NOMO-1 treated with dmso at 0.1 percent for 144 hours (cell line): ENCODE measurements around the gene DACH1.

ENCODE experiments used
- DNase-seq: peaks from one replicate; lab custom pipeline; 2025; ENCODE audit not compliant: unreplicated experiment; lab: John Stamatoyannopoulos, UW

The DACH1 gene

GRCh38 chr13:71632721-71633120 lies 234.3 kb downstream of the DACH1 start:
- DNase-seq, result no peak

- no peak for DNase-seq
These were observed 234.8 kb downstream of the DACH1 start for GRCh38 chr13:71632206-71632605.

GRCh38 chr13:71629167-71629566 lies 237.8 kb downstream of the DACH1 start:
- no peak for DNase-seq

GRCh38 chr13:71626421-71627117 lies 240.4 kb downstream of the DACH1 start:
- no peak for DNase-seq

DNA sequence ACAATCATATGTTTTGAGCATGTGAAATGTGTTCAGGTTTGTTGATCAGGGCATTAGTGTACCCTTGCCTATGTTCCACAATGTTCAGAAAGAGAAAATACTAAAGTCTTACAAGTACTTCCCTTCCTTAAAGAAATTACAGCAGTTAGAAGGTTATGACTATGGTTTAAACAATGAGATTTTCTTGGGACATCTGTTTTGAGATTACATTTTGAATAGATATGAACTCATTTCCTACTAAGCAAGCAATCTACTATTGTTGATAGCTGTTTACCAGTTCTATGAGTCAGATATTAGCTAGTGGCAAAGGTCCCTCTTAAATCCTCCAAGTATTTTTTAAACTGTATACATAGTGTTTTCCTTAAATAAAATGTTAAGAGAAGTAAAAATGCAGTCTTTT lies 241.3 kb downstream of the DACH1 start:
- no peak for DNase-seq

DNA sequence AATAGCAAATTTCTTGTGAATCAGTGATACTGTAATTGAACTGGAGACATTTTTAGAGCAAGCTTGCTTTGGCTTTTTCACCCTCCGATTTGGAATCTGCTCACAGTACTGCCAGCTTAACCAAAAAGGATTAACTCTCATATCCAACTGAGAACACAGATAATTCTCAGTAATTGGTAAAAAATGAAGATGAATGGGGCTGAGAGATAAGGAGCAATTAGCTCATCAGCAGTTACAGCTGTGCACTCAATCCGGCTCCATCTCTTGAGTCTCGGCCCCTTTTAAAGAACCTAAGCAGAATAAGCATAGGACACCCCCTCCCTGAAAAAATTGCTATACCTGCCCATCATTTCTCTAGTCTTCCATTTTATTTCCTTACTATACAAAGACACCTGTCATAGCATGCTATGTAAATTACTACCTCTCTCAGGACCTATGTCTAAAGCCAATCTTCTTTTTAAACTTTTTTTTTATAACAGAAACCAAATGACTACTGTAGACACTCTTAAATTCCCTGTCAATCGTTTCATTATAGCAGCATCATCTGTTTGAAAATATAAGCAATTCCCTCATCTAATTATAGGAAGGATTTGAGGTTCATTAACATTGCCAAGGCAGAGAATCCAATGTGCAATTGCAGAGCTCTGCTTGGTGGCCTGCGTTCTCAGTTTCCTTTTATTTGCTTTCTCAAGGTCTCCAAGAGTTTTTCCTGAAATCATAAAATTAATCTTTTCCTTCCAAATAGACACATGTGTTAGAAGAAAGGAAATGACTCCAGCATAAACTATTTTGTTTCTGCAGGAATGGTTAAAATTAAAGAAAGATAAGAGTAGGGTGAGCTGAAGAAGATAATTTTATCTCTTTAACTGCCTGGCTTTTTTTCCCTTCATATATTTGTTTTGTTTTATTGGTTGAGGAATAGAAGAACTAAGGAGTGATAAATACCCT lies 242.1 kb downstream of the DACH1 start:
- DNase-seq, result no peak

GRCh38 chr13:71621174-71622124 lies 245.6 kb downstream of the DACH1 start:
- no peak for DNase-seq

GRCh38 chr13:71619096-71619495 lies 247.9 kb downstream of the DACH1 start:
- no peak for DNase-seq

DNA sequence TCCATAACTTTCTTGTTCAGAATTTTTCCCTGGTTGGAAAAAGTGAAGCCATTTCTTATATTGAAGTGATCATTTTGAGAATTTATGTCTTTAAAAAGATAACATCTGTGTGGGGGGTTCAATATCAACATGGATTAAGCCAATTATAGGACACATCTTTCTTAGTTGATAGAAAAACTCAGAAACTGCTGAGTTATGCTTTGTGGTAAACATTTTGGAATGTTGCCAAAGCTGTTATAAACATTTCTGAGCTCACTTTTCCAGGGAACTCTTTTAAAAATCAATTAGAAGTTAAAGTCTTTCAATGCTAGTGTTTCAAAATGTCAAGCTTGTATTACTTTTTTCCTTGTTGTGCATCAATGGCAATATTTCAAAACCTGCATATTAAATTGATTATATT lies 248.8 kb downstream of the DACH1 start:
- DNase-seq, result no peak

GRCh38 chr13:71617265-71617664 lies 249.7 kb downstream of the DACH1 start:
- DNase-seq, result no peak

- DNase-seq, result peak; percentile 22
These were observed 253.8 kb downstream of the DACH1 start for GRCh38 chr13:71613066-71613745.

- DNase-seq, result no peak
These were observed 255.7 kb downstream of the DACH1 start for GRCh38 chr13:71611292-71611691.

GRCh38 chr13:71610876-71611275 lies 256.1 kb downstream of the DACH1 start:
- DNase-seq, result peak; percentile 17

DNA sequence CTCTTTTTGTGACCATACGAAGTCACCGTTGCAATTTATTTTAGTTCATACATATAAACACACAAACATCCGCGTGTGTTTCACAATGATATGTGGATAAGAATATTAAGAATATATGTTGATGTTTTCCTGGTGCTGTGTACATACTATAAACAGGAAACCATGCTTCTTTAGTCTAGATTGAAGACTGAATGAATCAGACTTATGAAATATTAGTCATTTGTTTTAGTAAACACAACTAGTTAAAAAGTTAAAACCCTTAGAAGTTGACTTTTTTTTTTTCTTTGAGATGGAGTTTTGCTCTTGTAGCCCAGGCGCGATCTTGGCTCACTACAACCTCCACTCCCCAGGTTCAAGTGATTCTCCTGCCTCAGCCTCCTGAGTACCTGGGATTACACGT lies 257.7 kb downstream of the DACH1 start:
- DNase-seq, result no peak

DNA sequence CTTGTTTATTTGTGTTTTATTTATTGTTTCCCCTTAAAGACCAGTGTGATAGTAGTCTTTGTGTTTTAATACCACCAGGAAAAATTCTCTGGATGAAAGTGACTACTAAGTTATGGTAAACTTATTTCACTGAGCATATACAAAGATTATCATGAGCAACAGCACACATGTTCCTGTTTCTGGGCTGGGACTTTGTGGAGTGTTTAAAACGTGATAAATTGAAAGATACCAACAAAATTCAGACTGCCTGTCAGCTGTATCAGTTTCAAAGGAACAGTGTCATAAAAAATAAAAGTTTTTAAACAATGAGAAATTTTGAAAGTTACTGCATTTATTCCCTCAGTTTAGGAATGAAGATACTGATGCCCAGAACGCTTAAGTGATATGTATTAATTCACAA lies 259.4 kb downstream of the DACH1 start:
- no peak for DNase-seq

GRCh38 chr13:71606818-71607217 lies 260.2 kb downstream of the DACH1 start:
- DNase-seq, result no peak

- no peak for DNase-seq
These were observed 261.3 kb downstream of the DACH1 start for GRCh38 chr13:71605744-71606143.

GRCh38 chr13:71603255-71603654 lies 263.7 kb downstream of the DACH1 start:
- no peak for DNase-seq

DNA sequence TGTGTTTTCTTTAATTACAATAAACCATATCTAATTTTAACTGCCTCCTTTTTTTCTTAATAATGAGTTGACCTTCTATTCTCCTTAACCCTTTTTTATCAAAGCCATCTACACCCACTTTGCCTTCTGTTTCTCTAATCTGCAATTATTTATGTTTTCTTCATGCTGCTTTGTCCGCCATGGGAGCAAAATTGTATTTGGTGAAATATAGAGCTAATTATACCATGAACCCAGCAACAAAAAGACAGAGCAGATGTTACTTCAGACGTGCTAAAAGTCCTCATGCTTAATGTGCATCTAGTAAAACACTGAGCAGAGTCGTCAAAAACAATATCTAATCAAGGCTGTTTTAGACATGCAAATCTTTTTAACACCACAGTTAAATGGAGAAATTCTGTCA lies 264.7 kb downstream of the DACH1 start:
- no peak for DNase-seq

GRCh38 chr13:71597150-71597549 lies 269.9 kb downstream of the DACH1 start:
- no peak for DNase-seq

GRCh38 chr13:71596116-71596515 lies 270.9 kb downstream of the DACH1 start:
- DNase-seq, result no peak
